ENCODE measurements around the gene DTHD1.

Gene DTHD1

DNA sequence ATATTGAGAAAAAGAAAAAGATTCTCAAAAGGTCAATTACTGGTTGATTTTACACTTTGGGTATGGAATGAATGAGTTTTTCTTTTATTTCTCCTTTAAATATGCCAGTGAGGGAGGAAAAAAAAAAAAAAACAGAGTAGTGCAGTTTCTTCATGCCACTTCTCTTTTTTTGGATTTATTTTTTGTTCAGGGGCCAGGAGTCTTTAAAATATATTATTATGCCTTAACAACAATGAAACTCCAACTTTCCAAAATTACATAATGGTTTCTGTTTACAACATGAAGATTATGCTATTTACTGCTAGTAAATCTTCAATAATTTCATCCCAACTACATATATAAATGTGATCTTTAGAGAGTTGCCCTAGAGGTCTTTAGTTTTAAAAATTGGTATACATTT is 31.9 kb downstream of the DTHD1 start:
- no peaks in the 10 kb centered on the region for H3K9me3 ChIP-seq (ENCODE audit: control insufficient read depth, low read length)
- no peaks in the 10 kb centered on the region for H3K27me3 ChIP-seq (ENCODE audit: control insufficient read depth, insufficient read depth, low read length, poor library complexity, severe bottlenecking)
- no peak overlapping the region for H3K27ac ChIP-seq (ENCODE audit: insufficient read depth, low read depth, low read length, poor library complexity, severe bottlenecking)
- no peak overlapping the region for H3K4me3 ChIP-seq (ENCODE audit: insufficient read depth, low read depth, low read length)
- no peaks in the 10 kb centered on the region for H3K36me3 ChIP-seq (ENCODE audit: control insufficient read depth, insufficient read depth, low read length)
- H3K4me1 ChIP-seq (ENCODE audit: control insufficient read depth, insufficient read depth, low read length), result no peaks in the 10 kb centered on the region

DNA sequence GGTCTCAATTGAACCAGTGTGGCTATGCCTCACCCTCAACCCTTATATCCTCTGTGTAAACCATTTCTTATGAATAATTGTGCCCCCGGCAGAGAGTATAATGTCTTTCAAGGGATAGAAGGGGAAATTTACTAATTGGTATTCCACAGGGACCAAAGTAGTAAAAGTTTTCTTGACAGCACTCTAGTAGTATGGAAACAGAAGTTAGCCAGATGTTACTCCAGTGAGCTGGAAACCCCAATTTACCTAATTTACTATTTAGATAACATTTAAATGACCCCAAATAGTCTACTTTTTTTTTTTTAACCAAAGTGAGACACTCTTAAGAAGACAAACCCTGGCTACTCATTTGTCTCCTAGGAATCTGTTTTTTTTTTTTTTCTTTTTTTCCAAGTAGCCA is 32.3 kb downstream of the DTHD1 start:
- no peak overlapping the region for H3K4me3 ChIP-seq (ENCODE audit: insufficient read depth, low read depth, low read length)
- no peaks in the 10 kb centered on the region for H3K4me1 ChIP-seq (ENCODE audit: control insufficient read depth, insufficient read depth, low read length)
- no peak overlapping the region for H3K27ac ChIP-seq (ENCODE audit: insufficient read depth, low read depth, low read length, poor library complexity, severe bottlenecking)
- no peaks in the 10 kb centered on the region for H3K36me3 ChIP-seq (ENCODE audit: control insufficient read depth, insufficient read depth, low read length)
- no peaks in the 10 kb centered on the region for H3K9me3 ChIP-seq (ENCODE audit: control insufficient read depth, low read length)
- WGBS, 2 experiments, result 88 to 100% methylated on average over 1 of the region's 1 CpG
- H3K27me3 ChIP-seq (ENCODE audit: control insufficient read depth, insufficient read depth, low read length, poor library complexity, severe bottlenecking), result no peaks in the 10 kb centered on the region

DNA sequence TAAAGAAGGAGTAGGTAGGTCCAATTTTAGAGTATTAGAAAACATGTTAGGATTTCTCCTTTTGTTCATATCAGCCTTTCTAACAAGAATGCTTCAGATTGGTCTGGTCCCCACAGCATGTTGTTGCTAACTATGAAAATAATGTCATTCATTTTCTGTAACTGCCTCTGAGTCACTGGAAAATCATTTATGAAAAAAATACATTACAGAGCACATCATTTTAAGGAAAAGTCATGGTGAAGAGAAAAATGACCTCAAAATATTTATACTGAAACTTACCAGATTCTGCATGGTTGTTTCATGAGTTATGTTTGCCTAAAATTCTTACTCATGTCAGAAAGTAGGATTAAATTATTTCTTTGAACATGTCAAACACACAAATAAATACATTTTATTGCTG is 35.2 kb downstream of the DTHD1 start:
- no peaks in the 10 kb centered on the region for H3K36me3 ChIP-seq (ENCODE audit: control insufficient read depth, insufficient read depth, low read length)
- no peak overlapping the region for H3K27ac ChIP-seq (ENCODE audit: insufficient read depth, low read depth, low read length, poor library complexity, severe bottlenecking)
- no peaks in the 10 kb centered on the region for H3K9me3 ChIP-seq (ENCODE audit: control insufficient read depth, low read length)
- no peaks in the 10 kb centered on the region for H3K27me3 ChIP-seq (ENCODE audit: control insufficient read depth, insufficient read depth, low read length, poor library complexity, severe bottlenecking)
- no peak overlapping the region for H3K4me3 ChIP-seq (ENCODE audit: insufficient read depth, low read depth, low read length)
- H3K4me1 ChIP-seq (ENCODE audit: control insufficient read depth, insufficient read depth, low read length), result no peaks in the 10 kb centered on the region

DNA sequence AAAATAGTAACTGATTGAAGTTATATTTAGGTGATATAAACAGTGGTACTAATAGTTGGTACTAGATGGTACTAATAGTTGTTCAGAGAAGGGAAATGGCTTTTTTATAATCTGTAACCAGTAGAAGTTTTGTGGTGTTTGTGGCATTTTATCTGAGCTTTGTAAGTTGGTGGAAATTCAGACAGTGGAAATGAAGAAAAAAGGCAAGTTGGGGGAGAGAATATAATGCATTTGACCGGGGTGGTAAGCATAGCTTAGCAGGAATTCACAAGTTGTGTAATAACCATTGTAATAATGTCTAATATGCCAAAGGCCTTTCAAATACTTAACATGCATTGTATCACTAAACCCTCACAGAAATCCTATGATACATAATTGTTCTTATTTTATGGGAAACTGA is 36.3 kb downstream of the DTHD1 start:
- no peak overlapping the region for H3K4me3 ChIP-seq (ENCODE audit: insufficient read depth, low read depth, low read length)
- H3K27ac ChIP-seq (ENCODE audit: insufficient read depth, low read depth, low read length, poor library complexity, severe bottlenecking), result no peak overlapping the region
- no peaks in the 10 kb centered on the region for H3K27me3 ChIP-seq (ENCODE audit: control insufficient read depth, insufficient read depth, low read length, poor library complexity, severe bottlenecking)
- H3K9me3 ChIP-seq (ENCODE audit: control insufficient read depth, low read length), result no peaks in the 10 kb centered on the region
- no peaks in the 10 kb centered on the region for H3K4me1 ChIP-seq (ENCODE audit: control insufficient read depth, insufficient read depth, low read length)
- H3K36me3 ChIP-seq (ENCODE audit: control insufficient read depth, insufficient read depth, low read length), result no peaks in the 10 kb centered on the region
- 92 to 100% methylated on average over 1 of the region's 1 CpG for WGBS, 2 experiments

DNA sequence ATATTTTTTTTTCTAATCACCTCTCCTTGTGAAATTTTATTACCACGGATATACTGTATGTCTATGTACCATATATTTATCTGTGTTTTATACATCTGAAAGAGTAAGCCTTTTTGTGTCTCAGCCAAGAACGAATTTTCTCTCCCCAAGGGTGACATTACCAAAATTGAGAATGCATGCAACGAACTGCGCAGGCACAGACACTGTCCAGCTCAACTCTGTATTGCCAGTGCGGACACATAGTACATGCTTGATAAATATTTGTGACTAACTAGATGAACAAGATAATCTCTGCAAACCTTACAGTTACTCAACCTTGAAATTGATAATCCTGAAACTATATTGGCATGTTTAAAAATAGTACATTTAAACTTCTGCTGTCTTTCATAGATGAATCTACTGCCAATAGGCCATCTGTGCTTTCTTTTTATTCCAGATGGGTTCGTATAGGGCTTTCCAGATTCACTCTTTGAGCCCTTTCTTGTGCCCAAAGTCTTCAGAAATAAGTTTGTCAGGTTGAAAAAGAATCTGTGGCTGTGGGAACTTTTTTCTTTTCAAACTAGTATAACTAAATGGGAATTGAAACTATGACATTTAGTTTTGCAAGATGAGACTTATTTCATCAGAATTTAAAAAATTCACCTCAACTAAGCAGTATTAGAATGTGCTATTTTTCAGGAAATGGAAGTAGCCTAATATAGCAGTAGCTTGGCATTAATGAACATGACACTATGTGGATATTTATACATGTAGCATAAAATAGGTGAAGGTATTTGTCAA is 38.9 kb downstream of the DTHD1 start:
- Histone ChIP-seq H3K9me3 (ENCODE audit: control insufficient read depth, low read length) (no peaks in the 10 kb centered on the region), H3K4me1 (ENCODE audit: control insufficient read depth, insufficient read depth, low read length) (no peaks in the 10 kb centered on the region), H3K4me3 (ENCODE audit: insufficient read depth, low read depth, low read length) (no peak overlapping the region), H3K27me3 (ENCODE audit: control insufficient read depth, insufficient read depth, low read length, poor library complexity, severe bottlenecking) (no peaks in the 10 kb centered on the region), H3K27ac (ENCODE audit: insufficient read depth, low read depth, low read length, poor library complexity, severe bottlenecking) (no peak overlapping the region), H3K36me3 (ENCODE audit: control insufficient read depth, insufficient read depth, low read length) (no peaks in the 10 kb centered on the region)
- WGBS, 2 experiments, result 94 to 96% methylated on average over 5 of the region's 6 CpGs

DNA sequence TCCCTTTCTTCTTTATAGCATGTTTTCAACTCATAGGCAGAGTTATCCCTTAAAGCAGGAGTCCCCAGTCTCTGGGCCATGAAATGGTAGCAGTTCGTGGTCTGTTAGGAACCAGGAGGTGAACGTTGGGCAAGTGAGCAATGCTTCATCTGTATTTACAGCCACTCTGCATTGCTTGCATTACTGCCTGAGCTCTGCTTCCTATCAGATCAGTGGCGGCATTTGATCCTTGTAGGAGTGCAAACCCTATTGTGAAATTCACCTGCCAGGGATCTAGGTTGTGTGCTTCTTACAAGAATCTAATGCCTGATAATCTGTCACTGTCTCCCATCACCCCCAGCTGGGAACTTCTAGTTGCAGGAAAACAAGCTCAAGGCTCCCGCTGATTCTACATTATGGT is 39.8 kb downstream of the DTHD1 start:
- no peaks in the 10 kb centered on the region for H3K27me3 ChIP-seq (ENCODE audit: control insufficient read depth, insufficient read depth, low read length, poor library complexity, severe bottlenecking)
- H3K4me3 ChIP-seq (ENCODE audit: insufficient read depth, low read depth, low read length), result no peak overlapping the region
- 86 to 91% methylated on average over 3 of the region's 4 CpGs for WGBS, 2 experiments
- no peaks in the 10 kb centered on the region for H3K9me3 ChIP-seq (ENCODE audit: control insufficient read depth, low read length)
- H3K27ac ChIP-seq (ENCODE audit: insufficient read depth, low read depth, low read length, poor library complexity, severe bottlenecking), result no peak overlapping the region
- no peaks in the 10 kb centered on the region for H3K36me3 ChIP-seq (ENCODE audit: control insufficient read depth, insufficient read depth, low read length)
- H3K4me1 ChIP-seq (ENCODE audit: control insufficient read depth, insufficient read depth, low read length), result no peaks in the 10 kb centered on the region

DNA sequence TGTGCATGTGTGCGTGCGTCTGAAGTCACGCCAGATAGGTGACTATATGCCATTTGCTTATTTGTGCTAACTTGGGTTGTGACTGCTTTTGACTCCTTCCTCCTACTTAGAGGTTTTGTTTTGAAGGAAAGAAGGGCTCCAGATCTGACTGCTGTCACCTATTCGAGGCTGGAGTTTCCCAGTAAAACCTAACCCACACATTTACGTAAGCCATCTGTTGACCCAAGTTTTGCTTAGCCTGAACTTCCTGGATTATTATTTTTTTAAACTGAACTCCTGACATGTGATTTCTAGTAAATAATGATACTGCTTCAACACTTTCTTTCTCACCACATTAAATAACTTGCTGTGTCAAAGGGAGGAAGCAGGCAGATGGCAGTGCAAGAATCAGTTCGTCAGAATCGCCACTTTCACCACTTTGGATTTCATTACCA is 41.5 kb downstream of the DTHD1 start:
- WGBS, 2 experiments, result 96 to 98% methylated on average over 5 to 7 of the region's 7 CpGs
- Histone ChIP-seq H3K9me3 (ENCODE audit: control insufficient read depth, low read length) (no peaks in the 10 kb centered on the region), H3K27me3 (ENCODE audit: control insufficient read depth, insufficient read depth, low read length, poor library complexity, severe bottlenecking) (no peaks in the 10 kb centered on the region), H3K4me1 (ENCODE audit: control insufficient read depth, insufficient read depth, low read length) (no peaks in the 10 kb centered on the region), H3K36me3 (ENCODE audit: control insufficient read depth, insufficient read depth, low read length) (no peaks in the 10 kb centered on the region), H3K4me3 (ENCODE audit: insufficient read depth, low read depth, low read length) (no peak overlapping the region), H3K27ac (ENCODE audit: insufficient read depth, low read depth, low read length, poor library complexity, severe bottlenecking) (no peak overlapping the region)

DNA sequence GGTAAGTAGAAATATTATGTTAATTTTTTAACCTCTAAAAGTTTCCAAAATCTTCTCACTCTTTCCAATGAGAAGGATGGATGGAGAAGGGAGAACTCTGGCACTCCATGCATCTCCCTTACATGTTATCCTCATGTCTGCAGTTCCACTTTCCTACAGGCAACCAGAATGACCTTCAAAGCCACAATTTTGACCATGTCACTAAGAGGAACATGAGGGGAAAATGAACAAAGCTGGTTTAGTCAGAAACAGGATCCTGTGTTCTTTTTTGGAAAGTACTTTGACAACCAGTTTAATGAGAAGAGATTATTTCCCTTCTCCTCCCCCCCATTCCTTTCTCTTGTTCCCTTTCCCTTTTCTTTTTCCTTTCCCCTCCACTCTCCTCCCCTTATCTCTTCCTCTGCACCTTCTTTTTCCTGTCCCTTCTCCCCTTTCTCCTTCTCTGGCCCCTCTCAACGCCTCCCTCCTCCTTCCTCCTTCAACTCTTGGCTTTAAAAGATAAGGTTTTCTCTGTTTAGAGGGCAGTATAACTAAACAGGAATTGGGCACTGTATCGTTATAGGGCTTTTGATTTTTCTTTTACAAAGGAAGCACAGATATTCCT is 42.5 kb downstream of the DTHD1 start:
- Histone ChIP-seq H3K4me1 (ENCODE audit: control insufficient read depth, insufficient read depth, low read length) (no peaks in the 10 kb centered on the region), H3K27me3 (ENCODE audit: control insufficient read depth, insufficient read depth, low read length, poor library complexity, severe bottlenecking) (no peaks in the 10 kb centered on the region), H3K27ac (ENCODE audit: insufficient read depth, low read depth, low read length, poor library complexity, severe bottlenecking) (no peak overlapping the region), H3K36me3 (ENCODE audit: control insufficient read depth, insufficient read depth, low read length) (no peaks in the 10 kb centered on the region), H3K4me3 (ENCODE audit: insufficient read depth, low read depth, low read length) (no peak overlapping the region), H3K9me3 (ENCODE audit: control insufficient read depth, low read length) (no peaks in the 10 kb centered on the region)
- WGBS, 2 experiments, result 88 to 100% methylated on average over 1 of the region's 2 CpGs

DNA sequence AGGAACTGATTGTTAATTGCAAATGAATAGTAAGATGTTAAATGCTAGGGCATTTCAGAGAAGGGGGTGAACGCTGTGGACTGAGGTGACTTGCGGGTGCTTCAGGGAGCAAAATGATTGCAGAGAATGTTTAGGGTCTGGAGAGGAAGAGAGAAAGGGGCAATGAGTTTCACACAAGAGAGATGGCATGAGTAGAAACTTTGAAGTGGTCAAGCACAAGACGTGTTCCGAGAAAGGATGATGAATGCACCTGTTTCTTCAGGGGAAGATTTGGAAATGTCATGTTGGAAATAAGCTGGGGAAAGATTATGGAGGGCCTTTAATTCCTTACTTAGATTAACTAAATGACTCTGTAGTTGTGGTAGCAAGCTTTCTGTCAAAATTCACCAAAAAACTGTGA is 43.4 kb downstream of the DTHD1 start:
- 95 to 98% methylated on average over 4 of the region's 4 CpGs for whole genome bisulfite sequencing, 2 experiments
- no peaks in the 10 kb centered on the region for H3K27me3 ChIP-seq (ENCODE audit: control insufficient read depth, insufficient read depth, low read length, poor library complexity, severe bottlenecking)
- no peaks in the 10 kb centered on the region for H3K9me3 ChIP-seq (ENCODE audit: control insufficient read depth, low read length)
- no peak overlapping the region for H3K27ac ChIP-seq (ENCODE audit: insufficient read depth, low read depth, low read length, poor library complexity, severe bottlenecking)
- no peaks in the 10 kb centered on the region for H3K36me3 ChIP-seq (ENCODE audit: control insufficient read depth, insufficient read depth, low read length)
- H3K4me3 ChIP-seq (ENCODE audit: insufficient read depth, low read depth, low read length), result no peak overlapping the region
- no peaks in the 10 kb centered on the region for H3K4me1 ChIP-seq (ENCODE audit: control insufficient read depth, insufficient read depth, low read length)

DNA sequence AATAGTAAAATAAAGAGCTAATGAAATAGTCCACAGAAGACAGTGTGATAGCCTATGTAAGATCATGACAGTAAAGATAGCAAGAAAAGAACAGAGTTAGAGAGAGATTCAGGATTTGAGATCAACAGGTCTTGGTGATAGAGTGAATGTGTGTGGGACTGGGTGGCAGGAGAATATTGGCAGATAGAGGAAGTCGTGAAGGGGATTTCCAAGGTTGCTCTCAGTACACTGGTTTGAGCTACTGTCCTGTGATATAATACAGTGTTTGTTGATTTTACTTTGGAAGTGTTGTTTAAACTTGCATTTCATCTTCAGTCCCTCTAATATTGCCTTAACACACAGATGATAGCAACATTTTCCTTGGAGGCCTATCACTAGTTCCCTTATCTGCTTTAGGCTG is 44.1 kb downstream of the DTHD1 start:
- WGBS, 2 experiments, result 91% methylated on average over 1 of the region's 1 CpG

More for the DNA sequence above, 44.1 kb downstream of the DTHD1 start:
- H3K4me3 ChIP-seq (ENCODE audit: insufficient read depth, low read depth, low read length), result no peak overlapping the region
- no peaks in the 10 kb centered on the region for H3K9me3 ChIP-seq (ENCODE audit: control insufficient read depth, low read length)
- H3K27me3 ChIP-seq (ENCODE audit: control insufficient read depth, insufficient read depth, low read length, poor library complexity, severe bottlenecking), result no peaks in the 10 kb centered on the region
- no peaks in the 10 kb centered on the region for H3K4me1 ChIP-seq (ENCODE audit: control insufficient read depth, insufficient read depth, low read length)
- no peak overlapping the region for H3K27ac ChIP-seq (ENCODE audit: insufficient read depth, low read depth, low read length, poor library complexity, severe bottlenecking)
- H3K36me3 ChIP-seq (ENCODE audit: control insufficient read depth, insufficient read depth, low read length), result no peaks in the 10 kb centered on the region
